ENCODE data around the gene LIMS1. TPM values are rescaled to one million over a fixed set of nuclear protein-coding genes. Genes with fewer than 3 reads are reported as not detected.

LIMS1 gene
- total and polyA plus RNA-seq, 3 donors from 2014 or later: 44.8 to 110 (median 94.1) TPM

DNA sequence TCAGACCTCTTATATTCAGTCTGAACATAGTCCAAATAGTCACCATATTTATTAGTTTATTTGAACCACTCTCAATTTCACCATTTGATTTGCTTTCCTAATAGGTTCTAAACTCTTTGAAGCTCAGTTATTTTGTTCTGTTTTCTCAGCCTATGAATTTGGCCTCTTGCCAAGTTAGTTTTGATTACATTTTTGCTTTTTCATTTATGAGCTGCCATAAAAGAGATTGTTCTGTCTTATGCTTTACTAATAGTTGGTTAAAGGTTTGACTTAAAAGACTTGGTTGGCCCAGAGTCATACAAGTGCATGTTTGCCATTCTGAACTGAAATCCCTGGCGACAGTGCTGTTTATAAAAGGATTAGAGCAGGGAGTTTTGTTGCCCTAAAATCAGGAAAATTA is 99.1 kb downstream of the LIMS1 start:
- Histone ChIP-seq H3K36me3 (ENCODE audit: low read depth, missing control alignments) (no peaks in the 10 kb centered on the region), H3K9me3 (no peaks in the 10 kb centered on the region), H3K27ac (no peak overlapping the region), H3K4me1 (peaks cover 32% of the 10 kb centered on the region), H3K4me3 (no peak overlapping the region), H3K27me3 (no peaks in the 10 kb centered on the region)
- TF ChIP-seq POLR2A (IDR thresholded peaks at IDR 0.05) (no peak), CTCF (IDR thresholded peaks at IDR 0.05) (no peak)
- DNase-seq: no peak
- 52 to 70% methylated on average over 1 of the region's 1 CpG for WGBS, 2 donors
- intact Hi-C loops (cut with DNase I; ENCODE audit: low total_unique reads): no loop called here

GRCh38 chr2:108634011-108634410 is 99.7 kb downstream of the LIMS1 start:
- Histone ChIP-seq H3K36me3 (ENCODE audit: low read depth, missing control alignments) (no peaks in the 10 kb centered on the region), H3K27ac (no peak overlapping the region), H3K4me1 (peaks cover 32% of the 10 kb centered on the region), H3K4me3 (no peak overlapping the region), H3K27me3 (no peaks in the 10 kb centered on the region), H3K9me3 (no peaks in the 10 kb centered on the region)
- TF ChIP-seq POLR2A (IDR thresholded peaks at IDR 0.05): no peak
- TF ChIP-seq CTCF (IDR thresholded peaks at IDR 0.05): no peak
- DNase-seq: no peak
- intact Hi-C loops (cut with DNase I; ENCODE audit: low total_unique reads): no loop called here

DNA sequence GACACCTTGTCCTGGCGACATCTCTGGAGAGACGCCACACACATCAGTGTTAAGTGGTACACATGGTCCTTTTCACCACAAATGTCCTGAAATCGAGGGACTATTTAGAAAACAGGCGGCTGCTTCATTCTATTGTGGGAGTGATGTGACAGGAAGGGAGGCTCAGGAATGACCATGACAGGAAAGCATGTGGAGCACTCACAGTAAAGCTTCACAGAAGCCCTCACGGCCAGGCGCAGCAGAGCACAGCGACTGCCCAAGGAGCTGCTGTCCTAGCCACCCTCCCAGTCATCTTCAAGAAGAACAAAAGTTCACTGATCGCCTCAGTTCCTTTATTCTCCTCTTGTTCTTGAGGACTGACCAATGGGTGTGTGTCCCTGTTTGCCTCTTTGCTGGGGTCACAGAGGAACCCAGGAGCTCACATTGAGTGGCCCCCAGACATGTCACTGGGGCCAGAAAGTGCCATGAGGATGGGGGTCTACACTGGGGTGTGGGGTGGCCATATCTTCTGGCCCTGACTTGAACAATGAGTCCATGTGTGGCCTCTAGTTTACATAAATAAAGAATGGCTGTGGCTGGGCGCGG is 100.4 kb downstream of the LIMS1 start:
- Histone ChIP-seq H3K9me3 (no peaks in the 10 kb centered on the region), H3K4me1 (peaks cover 32% of the 10 kb centered on the region), H3K27me3 (no peaks in the 10 kb centered on the region), H3K36me3 (ENCODE audit: low read depth, missing control alignments) (no peaks in the 10 kb centered on the region), H3K4me3 (no peak overlapping the region), H3K27ac (no peak overlapping the region)
- TF ChIP-seq POLR2A (IDR thresholded peaks at IDR 0.05) (no peak), CTCF (IDR thresholded peaks at IDR 0.05) (no peak)
- 68 to 74% methylated on average over 10 of the region's 10 CpGs for WGBS, 2 donors
- DNase-seq: no peak
- intact Hi-C loops (cut with DNase I; ENCODE audit: low total_unique reads): no loop called here

- Histone ChIP-seq H3K36me3 (ENCODE audit: low read depth, missing control alignments) (no peaks in the 10 kb centered on the region), H3K4me3 (no peak overlapping the region), H3K4me1 (peaks cover 32% of the 10 kb centered on the region), H3K27me3 (no peaks in the 10 kb centered on the region), H3K27ac (no peak overlapping the region), H3K9me3 (no peaks in the 10 kb centered on the region)
- TF ChIP-seq POLR2A (IDR thresholded peaks at IDR 0.05): no peak
- TF ChIP-seq CTCF (IDR thresholded peaks at IDR 0.05): no peak
- DNase-seq: no peak
- 65 to 70% methylated on average over 11 to 13 of the region's 13 CpGs for WGBS, 2 donors
- intact Hi-C loops (cut with DNase I; ENCODE audit: low total_unique reads): no loop called here
Measured at GRCh38 chr2:108635630-108636354, 101.5 kb downstream of the LIMS1 start.

GRCh38 chr2:108637304-108637669 is 103.0 kb downstream of the LIMS1 start:
- no peaks in the 10 kb centered on the region for H3K36me3 ChIP-seq (ENCODE audit: low read depth, missing control alignments)
- no peaks in the 10 kb centered on the region for H3K27me3 ChIP-seq
- WGBS, 2 donors: 15 to 30% methylated on average over 4 of the region's 4 CpGs
- no peak overlapping the region for H3K4me3 ChIP-seq
- peak; percentile 67 for DNase-seq
- intact Hi-C loops (cut with DNase I; ENCODE audit: low total_unique reads): no loop called here
- peaks cover 35% of the 10 kb centered on the region for H3K4me1 ChIP-seq
- TF ChIP-seq POLR2A (IDR thresholded peaks at IDR 0.05): no peak
- no peak for TF ChIP-seq CTCF (IDR thresholded peaks at IDR 0.05)
- peak overlapping the region; percentile 8 to 86 for H3K27ac ChIP-seq
- H3K9me3 ChIP-seq: no peaks in the 10 kb centered on the region
